NOMO-1 treated with DMSO at 0.1 percent for 48 hours (cell line): Measurements from ENCODE around the gene NAP1L4.
A peak's percentile ranks its signal among the peaks of the same experiment; 100 is the strongest.

Experiments used
- DNase-seq: peaks from one replicate; lab custom pipeline; 2025; ENCODE audit not compliant: unreplicated experiment; lab: John Stamatoyannopoulos, UW

The NAP1L4 gene

DNA sequence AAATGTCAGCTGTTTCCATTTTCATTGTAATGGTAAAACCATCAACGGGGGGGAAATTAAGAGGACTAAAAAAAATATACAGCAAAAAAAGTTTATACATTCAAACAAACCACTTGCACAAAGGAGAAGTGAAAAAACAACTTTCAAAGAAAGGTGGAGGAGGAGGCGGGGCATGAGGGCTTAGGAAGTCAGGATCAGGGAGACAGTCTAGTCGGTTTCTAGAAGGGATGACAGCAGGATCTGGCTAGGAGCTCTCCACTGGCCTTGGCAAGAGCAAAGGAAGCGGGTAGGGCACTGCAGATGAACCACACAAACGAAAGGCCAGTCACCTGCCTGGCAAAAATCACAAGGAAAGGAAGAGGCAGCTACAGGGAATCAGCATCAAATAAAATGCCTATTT lies 31.0 kb downstream of the NAP1L4 start:
- peak; percentile 21 for DNase-seq

DNA sequence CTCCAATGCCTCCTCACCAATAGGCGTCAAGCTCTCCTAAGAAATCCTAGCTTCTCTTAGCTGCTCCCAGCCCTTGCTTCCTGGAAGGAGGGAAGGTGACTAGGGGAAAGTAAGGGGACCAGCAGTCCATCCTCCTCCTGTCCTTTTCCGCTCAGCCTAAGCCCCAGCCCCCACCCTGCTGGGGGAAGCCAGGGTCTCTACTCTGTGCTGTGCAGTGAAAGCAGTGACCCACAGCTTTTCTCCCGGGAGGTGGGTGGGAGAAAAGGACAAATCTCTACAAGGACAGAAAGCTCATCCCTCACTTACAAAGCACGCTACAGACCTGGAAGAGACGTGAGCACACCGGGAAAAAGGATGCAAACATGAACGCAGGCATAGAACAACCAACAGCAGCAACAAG lies 32.0 kb downstream of the NAP1L4 start:
- DNase-seq, result no peak

DNA sequence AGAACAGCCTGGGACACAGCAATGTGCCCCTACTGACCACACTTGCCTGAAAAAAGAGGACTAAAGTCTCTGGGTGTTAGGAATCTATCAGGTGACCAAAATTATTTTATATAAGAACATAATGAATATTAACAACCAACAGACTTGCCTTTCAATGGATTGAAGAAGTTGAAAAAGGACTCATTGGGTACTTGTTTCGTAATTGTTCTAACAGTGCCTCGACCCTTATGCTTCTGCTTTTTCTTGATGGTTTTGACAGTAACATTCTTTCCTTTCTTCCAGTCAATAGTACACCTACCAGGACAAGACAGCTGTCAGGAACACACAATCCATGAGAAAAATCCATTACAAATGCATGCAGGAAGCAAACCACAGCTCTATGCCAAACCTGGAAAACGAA lies 33.9 kb downstream of the NAP1L4 start:
- DNase-seq, result peak; percentile 72

DNA sequence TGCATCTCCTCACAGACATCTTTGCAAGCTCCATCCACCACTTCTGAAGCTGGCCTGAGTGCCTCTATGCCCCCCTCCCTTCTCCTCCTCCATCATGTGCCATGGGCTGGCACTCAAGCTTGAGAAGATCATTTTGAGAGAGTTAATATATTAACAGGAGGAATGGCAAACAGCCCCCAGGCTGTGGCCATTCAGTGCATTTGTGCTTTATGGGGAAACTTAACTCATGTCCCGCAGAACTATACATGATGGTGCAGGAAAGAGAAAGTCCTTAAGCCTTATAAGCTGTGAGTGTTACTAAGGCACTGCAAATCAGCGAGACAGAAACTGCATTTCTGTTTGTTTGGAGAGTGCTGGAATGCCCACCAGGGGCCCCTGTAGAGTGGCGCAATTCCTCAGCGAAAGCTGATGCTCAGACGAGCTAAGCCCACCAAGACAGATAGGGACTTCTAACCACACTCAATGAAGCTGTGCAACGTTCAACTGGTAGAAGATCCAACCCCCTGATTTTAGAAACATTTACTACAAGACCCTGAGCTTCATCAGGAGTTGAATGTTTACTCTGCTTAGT lies 36.1 kb downstream of the NAP1L4 start:
- no peak for DNase-seq

DNA sequence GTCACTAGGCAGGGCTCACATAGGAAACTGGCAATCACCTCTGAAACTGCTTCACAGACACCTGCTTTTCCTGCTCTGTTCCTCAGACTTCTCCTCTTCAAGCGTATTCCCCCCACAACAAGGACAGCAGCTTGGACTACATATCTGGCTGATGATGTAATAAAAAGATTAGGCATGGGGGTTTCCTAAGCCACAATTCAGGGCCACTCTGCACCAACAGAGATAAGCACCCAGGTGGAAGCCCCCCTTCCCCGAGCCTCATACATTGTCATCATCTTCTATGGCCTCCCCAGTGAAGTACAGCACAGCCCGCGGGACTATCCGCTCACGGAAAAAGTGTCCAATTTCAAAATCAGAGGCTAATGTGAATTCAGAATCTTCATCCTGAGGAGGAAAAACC lies 37.9 kb downstream of the NAP1L4 start:
- DNase-seq, result no peak

DNA sequence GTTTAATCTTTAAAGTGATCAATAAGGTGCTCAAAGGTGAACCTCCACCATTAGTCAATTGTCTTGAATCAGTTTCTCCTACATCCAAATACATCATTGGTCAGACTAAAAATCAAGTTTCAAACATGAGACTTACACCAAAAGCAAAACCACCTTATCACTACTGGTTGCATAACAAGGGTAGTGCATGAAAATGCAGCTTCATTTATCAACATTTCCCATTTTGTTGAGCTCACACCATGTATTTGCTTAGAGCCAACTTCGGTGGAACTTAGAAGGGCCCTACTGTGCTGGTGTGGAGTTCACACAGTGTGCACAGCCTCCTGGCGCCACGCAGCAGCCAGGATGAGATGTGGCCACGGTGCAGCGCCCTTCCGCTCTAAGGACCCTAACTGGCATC lies 39.8 kb downstream of the NAP1L4 start:
- peak; percentile 63 for DNase-seq

DNA sequence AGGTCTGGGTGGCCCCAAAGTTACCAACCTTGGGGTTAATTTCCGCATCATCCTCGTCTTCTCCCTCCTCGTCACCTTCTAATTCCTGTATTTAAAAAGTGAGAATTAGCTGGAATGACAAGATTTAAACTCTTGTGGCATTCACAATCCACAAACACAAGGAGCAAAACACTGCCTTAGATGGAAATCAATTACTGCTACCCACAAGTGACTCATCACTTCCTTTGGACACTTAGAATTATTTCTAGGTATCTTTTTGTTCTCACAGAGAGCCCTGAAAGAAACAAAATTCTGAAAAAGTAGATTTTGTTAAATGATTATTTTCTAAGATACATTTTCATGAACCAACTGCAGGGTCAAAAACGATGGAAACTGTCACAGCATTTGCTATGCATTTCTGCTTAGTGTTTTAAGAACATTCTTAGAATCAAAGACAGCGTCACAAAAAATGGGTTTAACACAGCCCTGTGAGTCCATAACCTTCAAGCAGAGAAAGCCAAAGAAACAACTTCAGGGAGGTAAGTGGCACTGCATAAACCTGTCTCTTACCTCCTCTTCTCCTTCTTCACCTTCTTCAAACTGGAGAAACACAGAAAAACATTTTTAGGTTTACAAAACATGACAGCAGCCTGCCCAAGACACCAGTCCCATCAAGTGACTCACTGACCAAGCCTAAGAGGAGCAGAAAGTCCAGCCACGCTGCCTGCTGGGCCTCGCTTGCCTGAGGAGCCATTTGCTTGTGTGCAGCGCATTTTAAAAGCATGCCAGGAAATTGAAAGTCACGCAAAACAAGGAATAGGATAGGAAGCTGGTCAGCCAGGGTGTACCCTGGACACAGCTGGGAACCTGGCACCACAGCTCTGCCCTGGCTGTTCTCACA lies 40.7 kb downstream of the NAP1L4 start:
- DNase-seq, result peak; percentile 50

DNA sequence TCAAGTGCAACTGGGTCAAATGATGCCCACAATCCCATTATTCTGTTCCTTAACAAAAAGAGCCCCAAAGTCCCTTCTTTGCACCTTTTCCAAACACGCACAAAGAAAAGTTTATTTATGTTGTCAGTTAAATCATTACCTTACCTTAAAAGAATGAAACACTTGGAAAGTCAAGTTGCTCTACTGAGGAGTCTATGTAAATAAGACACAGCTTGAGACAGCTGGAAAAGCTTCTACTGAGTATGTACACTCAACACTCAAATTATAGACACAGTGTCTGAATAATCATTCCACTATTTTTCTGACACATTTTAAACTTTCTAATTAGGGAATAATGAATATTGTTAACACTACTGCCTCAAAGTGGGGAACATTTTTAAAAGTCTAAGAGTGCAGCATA lies 41.3 kb downstream of the NAP1L4 start:
- no peak for DNase-seq

DNA sequence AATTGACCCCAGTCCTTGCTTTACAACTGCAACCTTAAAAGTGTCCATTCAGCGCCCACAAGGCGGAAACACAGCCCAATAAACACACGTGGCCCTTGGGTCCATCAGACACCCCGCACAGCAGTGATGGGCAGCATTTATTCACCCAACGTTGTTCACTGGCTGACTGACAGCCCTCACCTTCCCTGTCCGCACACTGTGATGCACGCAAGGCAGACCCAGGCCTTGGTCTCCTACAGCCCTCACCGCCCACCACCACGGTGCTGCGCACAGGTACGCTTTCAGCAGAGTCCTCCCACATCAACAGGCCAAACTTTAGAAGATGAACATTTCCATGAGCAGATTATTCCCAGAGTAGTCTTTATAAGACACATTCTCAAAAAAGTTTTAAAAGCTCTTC lies 42.2 kb downstream of the NAP1L4 start:
- DNase-seq, result no peak

DNA sequence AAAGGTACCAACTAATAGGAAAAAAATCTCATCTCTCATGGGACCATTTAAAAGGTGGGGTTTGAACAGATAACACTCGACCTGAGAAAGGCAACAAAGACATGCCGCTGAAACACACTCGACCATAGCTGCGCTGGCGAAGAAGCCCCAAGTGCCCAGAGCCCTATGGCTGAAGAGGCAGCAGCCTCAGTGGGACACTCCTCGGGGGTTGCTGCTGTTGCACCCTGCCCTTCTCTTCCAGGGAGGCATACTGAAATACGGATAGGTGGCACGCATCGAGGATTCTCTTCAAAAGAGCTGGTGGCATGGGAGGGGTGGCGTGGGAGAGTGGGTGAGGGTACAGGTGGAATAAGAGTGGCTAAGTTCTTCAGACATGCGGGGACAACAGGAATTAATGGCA lies 44.4 kb downstream of the NAP1L4 start:
- no peak for DNase-seq

DNA sequence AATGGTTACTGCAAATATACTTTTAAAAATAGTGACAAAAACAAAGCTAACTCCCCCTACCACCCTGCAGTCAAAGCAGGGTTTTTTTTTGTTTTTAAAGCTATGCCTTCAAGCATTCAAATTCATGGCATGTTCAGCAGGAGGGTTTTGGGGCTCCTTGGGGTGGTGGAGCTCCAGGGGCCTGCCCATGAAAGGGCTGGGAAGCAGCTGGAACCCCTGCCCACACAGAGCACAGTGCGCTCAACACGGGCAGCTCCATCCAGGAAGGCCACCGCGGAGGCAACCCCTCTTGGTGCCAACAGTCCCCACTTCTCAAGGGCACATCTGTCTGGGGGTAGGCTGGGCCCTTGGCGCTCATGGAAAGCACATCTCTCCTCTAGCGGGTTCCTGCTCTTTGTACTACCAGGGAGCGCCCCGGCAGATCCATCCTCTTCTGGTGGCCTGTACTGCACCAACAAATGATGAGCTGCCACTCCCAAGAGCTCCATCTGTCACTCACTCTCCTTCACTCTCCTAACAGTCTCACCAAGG lies 46.3 kb downstream of the NAP1L4 start:
- DNase-seq, result no peak

DNA sequence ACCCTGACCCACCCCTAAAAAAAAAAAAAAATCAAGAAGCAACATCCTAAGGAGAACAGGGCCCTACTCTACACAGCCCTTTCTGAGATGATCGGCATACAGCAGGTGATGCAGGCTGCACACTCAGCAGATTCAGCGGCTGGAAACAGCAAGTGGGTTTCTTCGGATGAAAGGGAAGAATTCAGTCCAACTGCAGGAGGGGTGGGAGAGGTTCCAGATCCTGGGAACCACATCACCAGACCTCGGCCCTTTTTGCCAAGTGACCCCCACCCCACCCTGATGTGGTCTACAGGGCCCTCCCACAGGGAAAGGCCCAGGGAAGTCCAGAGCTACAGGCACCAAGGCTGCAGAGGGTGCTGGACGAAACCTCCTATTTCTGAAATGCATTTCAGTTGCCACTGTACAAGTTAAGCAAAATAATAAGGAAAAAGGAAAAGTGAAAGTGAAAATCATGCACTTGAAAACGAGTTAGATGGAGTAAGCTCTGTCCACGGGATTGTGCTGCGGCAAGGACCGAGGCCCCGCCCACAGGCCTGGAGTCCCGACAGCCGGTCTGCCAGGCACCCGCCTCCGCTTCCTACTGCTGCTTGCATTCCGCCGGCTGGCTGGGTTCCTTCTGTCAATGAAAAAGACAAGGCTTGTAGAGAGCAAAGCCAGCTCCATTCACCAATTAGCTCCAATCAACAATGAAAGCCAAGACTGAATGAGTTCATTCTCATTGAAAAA lies 46.9 kb downstream of the NAP1L4 start:
- no peak for DNase-seq

DNA sequence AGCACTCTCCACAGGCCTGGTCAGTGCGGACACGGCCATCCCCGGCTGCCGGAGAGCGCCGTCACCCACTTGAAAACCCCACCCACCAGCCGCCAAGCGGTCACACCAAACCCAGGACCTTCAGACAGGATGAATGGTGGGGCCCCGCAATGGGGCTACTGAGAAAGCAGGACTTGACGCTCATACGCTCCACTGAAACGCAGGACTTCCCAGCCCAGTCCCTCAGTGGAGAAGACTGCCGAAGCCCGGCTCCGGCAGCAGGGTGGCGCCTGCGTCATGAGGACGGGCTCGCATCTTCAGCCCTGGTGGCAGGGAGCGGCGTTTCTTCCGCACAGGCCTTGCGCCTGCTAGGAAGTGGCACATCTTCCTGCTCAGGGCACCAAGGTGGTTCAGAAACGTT lies 47.6 kb downstream of the NAP1L4 start:
- no peak for DNase-seq

DNA sequence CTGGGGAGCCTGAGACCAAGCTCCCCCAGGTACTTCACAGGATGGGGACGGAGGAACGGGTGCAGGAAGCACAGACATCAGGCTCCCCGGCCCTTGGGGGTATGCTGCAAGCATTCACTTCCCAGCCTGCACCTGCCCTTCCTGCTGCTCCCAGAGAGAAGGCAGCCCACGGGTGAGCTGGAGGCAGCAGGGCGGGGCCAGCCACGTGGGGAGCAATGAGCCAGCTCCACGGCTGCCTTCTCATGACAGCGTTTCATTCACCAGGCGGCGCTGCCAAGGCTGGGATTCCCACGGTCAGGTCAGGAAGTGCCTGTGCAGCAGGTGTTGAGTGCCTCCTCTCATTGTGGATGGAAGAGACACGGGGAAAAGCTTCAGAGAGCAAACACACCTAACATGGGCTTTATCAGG lies 48.4 kb downstream of the NAP1L4 start:
- no peak for DNase-seq

DNA sequence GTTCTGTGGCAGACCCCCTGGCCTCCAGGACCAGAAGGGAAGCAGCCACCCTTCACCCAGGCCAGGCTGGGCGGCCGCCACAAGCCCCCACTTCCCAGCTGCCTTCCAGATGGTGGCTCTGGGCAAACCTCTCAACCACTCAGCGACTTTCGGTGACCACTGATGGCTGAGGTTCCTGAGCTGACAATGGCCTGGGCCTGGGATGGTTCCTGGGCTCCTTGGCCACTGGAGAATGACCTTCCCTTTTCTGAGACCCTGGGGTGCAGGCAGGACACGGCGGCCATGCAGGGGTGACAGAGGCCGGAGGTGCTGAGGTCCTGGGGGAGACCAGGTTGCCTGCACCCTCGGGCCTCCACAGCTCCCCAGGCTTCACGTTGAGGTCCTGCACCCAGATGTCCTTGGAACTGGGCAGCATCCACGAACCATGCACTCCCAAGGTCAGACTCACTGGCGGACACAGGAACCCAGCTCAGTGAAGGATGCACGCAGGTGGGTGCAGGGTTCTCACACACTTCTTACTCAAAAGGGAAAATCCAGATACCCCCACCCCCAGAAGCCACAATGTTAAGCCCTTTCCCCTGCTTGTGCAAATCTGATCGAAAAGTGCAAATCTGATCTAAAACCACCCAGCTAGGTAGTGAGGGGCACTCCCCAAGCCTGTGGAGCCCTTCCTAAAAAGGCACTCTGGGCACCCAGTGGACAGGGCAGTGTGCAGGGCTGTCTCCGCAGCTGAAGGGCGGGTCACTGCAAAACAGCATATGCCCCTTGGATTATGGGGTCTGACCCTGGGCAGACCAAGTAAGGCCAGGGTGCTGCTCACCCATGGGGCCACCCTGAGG lies 49.0 kb downstream of the NAP1L4 start:
- no peak for DNase-seq

DNA sequence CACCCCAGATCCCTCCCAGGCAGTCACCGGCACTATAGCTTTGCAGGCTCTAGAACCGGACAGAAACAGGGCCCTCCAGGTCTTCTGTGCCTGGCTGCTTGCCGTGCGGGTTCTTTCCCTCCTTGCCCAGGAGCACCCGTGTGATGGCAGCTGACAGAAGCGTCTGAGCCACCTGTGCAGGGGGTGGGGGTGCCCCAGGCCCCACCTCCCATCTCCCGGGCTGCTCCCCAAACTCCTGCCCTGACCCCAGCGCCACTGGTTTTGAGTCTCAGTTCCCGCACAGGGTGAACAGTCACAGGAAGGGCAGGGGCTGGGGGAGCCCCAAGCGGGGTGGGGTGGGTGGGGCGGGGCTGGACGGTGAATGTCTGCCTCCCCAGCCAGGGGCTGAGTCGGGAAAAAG lies 49.7 kb downstream of the NAP1L4 start:
- DNase-seq, result no peak

DNA sequence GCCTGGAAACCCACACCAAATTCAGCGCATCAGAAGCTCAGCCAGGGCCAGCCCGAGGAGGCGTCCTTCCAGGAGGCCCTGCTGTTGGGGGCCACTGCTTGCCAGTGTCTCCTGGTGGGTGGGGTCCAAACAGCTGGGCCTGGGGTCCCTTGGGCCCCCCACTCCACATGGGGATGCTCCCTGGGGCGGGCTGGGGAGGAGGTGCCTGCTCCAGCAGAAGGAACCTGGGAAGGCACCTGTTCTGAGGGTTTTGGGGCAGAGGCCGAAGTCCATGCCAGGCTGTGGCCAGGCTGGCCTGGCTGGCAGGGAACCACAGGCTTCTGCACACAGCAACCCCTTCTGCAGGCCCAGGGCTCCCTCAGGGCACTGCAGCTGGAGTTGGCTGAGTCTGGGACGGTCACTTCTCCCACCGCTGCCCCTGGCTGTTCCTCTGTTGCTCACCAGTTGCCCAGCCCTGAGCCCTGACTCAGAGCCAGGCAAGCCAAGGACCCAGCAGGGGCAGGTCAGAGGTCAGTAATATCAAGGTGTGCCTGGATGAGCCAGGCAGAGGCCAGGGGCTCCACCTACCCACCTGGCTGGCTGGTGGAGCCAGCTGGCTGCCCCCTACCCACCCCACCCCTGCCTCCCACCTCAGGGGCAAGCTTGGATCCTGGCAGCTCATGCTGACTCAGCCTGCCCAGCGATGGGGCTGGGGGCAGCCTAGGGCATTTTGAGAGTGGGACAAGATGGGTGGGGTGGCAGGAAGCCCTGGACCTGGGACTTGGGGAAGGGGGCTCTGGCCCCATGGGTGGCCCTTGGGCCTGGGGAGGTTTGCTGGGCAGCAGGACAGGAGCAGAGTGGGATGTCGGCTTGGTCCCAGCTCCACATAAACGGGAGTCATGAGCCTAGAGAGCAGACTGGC lies 51.0 kb downstream of the NAP1L4 start:
- DNase-seq, result no peak

DNA sequence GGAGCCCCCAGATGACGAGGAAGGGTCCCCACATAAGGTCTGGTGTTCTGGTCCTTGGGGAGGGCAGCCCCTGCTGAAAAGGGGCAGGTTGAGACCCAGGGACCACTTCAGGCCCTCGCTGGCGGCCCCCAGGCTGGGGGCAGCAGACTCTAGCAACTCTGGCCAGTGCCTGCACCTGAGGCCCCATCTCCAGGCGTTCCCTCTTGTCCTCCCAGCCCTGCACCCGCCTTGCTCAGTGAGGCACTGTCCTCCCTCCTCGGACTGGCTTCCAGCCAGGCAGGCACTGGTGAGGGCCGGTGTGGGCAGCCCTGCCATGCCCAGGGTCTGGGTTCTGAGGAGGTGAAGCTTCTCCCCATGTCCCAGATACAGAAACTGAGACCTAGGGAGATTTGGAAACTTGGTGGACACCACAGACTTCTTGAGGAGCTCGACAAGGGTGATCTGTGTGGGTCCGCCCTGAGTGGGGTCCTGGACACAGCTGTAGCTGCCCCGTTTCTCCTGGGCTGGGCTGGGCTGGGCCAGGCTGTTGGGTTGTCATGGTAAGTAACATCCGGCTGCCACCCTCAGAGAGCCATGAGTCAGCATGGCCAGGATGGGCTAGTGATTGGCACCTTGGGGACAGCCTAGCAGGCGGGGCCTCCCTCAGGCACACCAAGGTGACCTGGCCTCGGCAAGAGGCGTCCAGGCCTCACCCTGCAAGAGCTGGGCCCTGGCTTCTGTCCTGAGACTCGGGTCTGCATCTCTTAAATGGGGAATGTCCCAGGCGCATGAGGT lies 51.8 kb downstream of the NAP1L4 start:
- DNase-seq, result no peak
